Muscle of back (tissue), 11 donors: ENCODE data around the gene PYGL. TPM values are rescaled to one million over a fixed set of nuclear protein-coding genes. Genes with fewer than 3 reads are reported as not detected.

ENCODE experiments used
- DNase-seq, 3 donors: peaks; one replicate each; pipeline versions ENCODE4 v3.0.0 to v3.0.0-alpha.2; 2013
- polyA plus RNA-seq, 10 donors: library from polyadenylated mRNA; unstranded; fragments of 120-200 nt; gene quantifications; one replicate each; pipeline ENCODE4 v1.2.1, GENCODE V29; 2013; ENCODE audit not compliant: insufficient read length in 10 of 10

The PYGL gene
- polyA plus RNA-seq, 10 donors: 25.4 to 46.4 (median 37.1) TPM

- DNase-seq: no peak
Measured at GRCh38 chr14:50875359-50876070, 68.8 kb downstream of the PYGL start.

DNA sequence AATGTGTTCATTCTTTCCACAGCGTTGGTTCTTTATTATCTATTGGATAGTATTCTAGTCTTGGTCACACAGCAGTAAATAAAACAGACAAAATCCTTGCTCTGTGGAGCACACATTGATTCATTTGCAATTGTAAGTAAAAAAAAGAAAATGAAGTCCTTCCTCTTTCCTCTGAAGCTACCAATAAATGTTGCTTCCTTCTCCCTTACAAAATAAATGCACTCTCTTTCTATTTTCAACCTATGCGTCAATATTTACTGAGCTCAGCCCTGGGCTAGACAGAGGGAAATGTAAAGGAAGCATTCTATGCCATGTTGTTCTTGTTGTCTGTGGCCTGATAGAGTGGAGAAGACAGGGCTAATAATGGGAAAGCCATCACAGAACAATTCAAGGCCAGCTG is 69.5 kb downstream of the PYGL start:
- DNase-seq: no peak

GRCh38 chr14:50871914-50872732 is 72.2 kb downstream of the PYGL start, which contains the start of gene ABHD12B:
ABHD12B (plus strand) TSS chr14:50872053; CDS start chr14:50872175, 122 bp downstream.
- peak in 1 of 3 donors; percentile 31 for DNase-seq

- DNase-seq: no peak
Measured at GRCh38 chr14:50871228-50871627, 73.1 kb downstream of the PYGL start.

GRCh38 chr14:50865391-50866076 is 78.7 kb downstream of the PYGL start:
- no peak for DNase-seq

GRCh38 chr14:50864946-50865345 is 79.3 kb downstream of the PYGL start:
- no peak for DNase-seq

DNA sequence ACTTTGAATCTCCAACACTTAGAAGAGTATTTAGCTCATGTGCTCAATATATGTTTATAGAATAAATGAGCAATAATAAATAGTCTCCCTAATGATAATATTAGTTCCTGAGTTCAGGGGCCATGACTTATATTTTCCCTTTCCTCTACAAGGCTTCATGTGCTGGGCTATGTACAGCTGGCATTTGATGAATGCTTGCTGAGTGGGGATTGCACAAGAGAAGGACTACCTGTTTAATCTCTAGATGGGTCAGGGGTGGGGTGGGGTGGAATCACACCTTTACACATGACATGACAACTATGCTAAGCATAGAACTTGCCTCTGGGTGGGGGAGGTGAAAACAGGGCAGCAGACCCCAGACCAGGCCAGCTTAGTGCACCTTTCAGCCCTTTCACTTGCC is 80.0 kb downstream of the PYGL start:
- DNase-seq: no peak

DNA sequence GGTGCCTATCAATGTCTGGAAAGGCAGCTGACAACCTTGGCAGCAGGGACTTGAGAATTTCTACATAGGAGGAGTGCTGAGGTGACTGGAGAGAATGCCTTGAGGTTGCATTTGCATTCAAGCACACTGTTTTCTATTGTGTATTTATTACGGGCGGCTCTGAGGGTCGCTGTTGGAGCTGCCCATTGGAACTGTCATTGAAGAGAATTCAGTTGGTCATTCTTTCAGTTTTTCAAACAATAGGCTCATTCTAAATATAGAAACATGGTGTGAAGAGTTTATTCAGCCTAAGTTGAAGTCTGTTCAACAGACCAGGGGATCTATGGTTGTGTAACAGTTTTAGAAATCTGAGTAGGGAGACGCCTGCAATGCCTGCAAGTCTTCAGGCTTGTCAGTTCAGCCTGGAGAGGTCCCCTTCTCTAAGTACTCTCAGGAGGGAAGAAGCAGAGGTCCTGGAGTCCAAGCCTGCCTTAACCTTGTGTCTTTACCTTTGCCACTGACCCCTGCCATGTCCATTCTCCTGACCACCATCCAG is 82.2 kb downstream of the PYGL start:
- DNase-seq: no peak

DNA sequence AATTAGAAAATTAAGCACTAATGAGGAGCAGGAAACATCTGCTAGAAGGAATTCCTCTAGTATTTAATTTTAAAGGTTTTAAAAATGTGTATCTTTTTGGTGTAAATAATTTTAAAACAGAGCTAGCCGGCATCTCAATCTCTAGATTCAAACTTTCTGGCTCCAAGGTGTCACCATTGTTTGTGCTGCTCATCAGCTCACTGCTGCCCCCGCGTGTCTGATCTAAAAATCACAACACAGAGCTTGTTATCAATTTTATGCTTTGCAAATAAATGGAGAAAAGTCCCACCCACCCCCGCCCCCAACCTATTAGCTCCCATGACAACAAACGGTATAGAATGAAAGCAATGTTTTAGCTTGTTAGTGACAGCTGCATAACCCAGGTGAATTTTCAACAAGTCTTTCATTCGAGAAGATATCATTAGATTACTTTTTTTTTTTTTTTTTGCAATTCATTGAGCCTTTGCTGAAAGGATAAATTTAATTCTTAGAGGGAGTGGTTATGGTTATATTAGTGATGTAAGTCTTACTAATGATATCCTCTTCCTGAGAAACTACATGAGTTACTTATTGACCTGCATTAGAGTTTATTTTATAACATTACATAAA is 83.7 kb downstream of the PYGL start:
- peak; percentile 83 to 92 (median 88) for DNase-seq

DNA sequence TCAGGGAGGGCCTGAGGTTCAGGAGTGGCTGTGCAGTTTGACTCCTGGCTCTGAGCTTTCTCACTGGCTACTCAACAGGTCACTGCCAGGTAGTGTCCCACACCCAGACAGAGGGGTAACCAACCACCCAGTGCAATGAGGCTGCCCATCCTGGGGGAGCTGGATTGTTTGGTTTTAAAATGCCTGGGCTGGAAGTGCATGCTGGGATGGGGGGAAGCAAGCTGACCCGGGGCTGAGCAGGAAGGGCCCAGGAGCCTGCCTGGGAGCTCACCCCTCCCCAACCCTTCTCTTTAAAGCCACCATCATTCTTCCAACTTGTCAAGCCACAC is 85.0 kb downstream of the PYGL start:
- DNase-seq: no peak

DNA sequence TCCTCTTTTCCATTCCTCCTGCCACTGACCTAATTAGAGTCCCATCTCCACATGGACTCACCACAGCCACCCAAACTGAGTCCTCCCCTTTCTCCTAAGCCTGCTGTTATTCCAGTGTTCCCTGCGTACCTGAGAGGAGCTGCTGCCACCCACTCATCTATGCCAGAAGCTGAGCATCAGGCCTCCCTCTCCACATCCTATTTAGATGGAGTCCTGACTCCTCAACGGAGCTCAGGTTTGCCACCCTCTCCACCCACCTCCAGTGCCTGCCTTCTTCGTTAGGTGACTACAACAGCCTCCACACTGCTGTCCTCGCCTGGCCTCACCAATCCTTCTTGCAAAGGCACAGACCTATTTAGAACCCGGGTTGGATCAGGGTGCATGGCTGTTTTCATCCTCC is 87.6 kb downstream of the PYGL start:
- DNase-seq: no peak

GRCh38 chr14:50855558-50855957 is 88.7 kb downstream of the PYGL start:
- no peak for DNase-seq

Other genes with a start within 250 kb of the PYGL start
- 10 to 100 TPM; 29.9 to 50.4 (median 38.7) TPM for gene NIN, start 113.3 kb downstream of the PYGL start, polyA plus RNA-seq
- 1 to 10 TPM in 4 of 10 donors, under 1 TPM in 6; 0.29 to 2.1 (median 0.90) TPM for gene ABHD12B, start 72.4 kb downstream of the PYGL start, polyA plus RNA-seq
- 1 to 10 TPM in 9 of 10 donors, under 1 TPM in 1; 0.65 to 6.7 (median 2.5) TPM for gene TRIM9, start 150.6 kb upstream of the PYGL start, polyA plus RNA-seq